SU-DHL-6 (cell line): ENCODE data around the gene GRIN3B.

Source experiments
- EZH2phosphoT487 ChIP-seq: fragments of 200-600 bp; sonication (generic), shearing (Covaris generic); conservative IDR thresholded peaks from 2 replicates; pipeline ENCODE4 v1.6.1; 2018; ENCODE audit warnings: mild to moderate bottlenecking, antibody characterized with exemption, low read length, moderate library complexity, mixed read lengths
- TF ChIP-seq, protein P1 (sequence below): fragments of 200-600 bp; sonication (generic); IDR thresholded peaks from one replicate; pipeline ENCODE4 v1.5.1; 2017; ENCODE audit warnings: antibody characterized with exemption, mild to moderate bottlenecking, low read length, moderate library complexity; ENCODE audit not compliant: insufficient read depth, poor library complexity, severe bottlenecking

DNA sequence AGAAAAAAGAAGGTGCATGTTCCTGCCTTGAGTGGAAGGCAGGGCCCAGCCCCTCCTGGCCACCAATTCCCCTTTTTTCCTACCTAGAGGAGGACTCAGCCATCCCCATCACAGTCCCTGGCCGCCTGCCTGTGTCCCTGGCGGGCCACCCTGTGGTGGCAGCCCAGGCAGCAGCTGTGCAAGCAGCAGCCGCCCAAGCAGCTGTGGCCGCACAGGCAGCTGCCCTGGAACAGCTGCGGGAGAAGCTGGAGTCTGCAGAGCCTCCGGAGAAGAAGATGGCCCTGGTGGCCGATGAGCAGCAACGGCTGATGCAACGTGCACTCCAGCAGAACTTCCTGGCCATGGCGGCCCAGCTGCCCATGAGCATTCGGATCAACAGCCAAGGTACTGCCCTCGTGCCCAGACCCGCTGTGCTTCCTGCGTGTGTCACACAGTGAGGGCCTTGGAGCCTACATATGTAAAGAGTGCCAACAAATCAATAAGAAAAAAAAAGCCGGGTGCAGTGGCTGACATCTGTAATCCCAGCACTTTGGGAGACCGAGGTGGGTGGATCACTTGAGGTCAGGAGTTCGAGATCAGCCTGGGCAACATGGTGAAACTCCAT lies 33.6 kb upstream of the GRIN3B start:
- TF ChIP-seq, protein P1, sequence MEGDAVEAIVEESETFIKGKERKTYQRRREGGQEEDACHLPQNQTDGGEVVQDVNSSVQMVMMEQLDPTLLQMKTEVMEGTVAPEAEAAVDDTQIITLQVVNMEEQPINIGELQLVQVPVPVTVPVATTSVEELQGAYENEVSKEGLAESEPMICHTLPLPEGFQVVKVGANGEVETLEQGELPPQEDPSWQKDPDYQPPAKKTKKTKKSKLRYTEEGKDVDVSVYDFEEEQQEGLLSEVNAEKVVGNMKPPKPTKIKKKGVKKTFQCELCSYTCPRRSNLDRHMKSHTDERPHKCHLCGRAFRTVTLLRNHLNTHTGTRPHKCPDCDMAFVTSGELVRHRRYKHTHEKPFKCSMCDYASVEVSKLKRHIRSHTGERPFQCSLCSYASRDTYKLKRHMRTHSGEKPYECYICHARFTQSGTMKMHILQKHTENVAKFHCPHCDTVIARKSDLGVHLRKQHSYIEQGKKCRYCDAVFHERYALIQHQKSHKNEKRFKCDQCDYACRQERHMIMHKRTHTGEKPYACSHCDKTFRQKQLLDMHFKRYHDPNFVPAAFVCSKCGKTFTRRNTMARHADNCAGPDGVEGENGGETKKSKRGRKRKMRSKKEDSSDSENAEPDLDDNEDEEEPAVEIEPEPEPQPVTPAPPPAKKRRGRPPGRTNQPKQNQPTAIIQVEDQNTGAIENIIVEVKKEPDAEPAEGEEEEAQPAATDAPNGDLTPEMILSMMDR, result no peak
- no peak for TF ChIP-seq EZH2phosphoT487
